SK-N-SH (cell line): ENCODE results near the gene IQGAP1.

ENCODE experiments used
- EZH2phosphoT487 ChIP-seq: fragments of 200-600 bp; sonication (generic); IDR thresholded peaks from 2 replicates; pipeline ENCODE4 v1.6.1; 2017; ENCODE audit warnings: low read depth, mixed run types, mild to moderate bottlenecking, antibody characterized with exemption, moderate library complexity, borderline replicate concordance
- SIN3A ChIP-seq: IDR thresholded peaks from 2 replicates; pipeline ENCODE4 v1.6.1; 2012; ENCODE audit warnings: low read depth, mild to moderate bottlenecking, low read length, moderate library complexity, borderline replicate concordance
- SMC3 ChIP-seq: IDR thresholded peaks from 2 replicates; pipeline ENCODE4 v1.6.1; 2012; ENCODE audit warnings: low read depth, low read length, improper control_type of control experiment
- TF ChIP-seq, protein P1 (sequence below): fragments of 200-600 bp; sonication (generic); IDR thresholded peaks from 2 replicates; pipeline ENCODE4 v1.6.1; 2017; ENCODE audit warnings: antibody characterized with exemption, mild to moderate bottlenecking, moderate library complexity
- TF ChIP-seq, protein P2 (sequence below): IDR thresholded peaks from 2 replicates; pipeline ENCODE4 v1.4.0; 2012; ENCODE audit warnings: low read depth, borderline replicate concordance

- TF ChIP-seq SMC3 (no peak), SIN3A (no peak), EZH2phosphoT487 (no peak)
- TF ChIP-seq, protein P1, sequence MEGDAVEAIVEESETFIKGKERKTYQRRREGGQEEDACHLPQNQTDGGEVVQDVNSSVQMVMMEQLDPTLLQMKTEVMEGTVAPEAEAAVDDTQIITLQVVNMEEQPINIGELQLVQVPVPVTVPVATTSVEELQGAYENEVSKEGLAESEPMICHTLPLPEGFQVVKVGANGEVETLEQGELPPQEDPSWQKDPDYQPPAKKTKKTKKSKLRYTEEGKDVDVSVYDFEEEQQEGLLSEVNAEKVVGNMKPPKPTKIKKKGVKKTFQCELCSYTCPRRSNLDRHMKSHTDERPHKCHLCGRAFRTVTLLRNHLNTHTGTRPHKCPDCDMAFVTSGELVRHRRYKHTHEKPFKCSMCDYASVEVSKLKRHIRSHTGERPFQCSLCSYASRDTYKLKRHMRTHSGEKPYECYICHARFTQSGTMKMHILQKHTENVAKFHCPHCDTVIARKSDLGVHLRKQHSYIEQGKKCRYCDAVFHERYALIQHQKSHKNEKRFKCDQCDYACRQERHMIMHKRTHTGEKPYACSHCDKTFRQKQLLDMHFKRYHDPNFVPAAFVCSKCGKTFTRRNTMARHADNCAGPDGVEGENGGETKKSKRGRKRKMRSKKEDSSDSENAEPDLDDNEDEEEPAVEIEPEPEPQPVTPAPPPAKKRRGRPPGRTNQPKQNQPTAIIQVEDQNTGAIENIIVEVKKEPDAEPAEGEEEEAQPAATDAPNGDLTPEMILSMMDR = no peak
- TF ChIP-seq, protein P2, sequence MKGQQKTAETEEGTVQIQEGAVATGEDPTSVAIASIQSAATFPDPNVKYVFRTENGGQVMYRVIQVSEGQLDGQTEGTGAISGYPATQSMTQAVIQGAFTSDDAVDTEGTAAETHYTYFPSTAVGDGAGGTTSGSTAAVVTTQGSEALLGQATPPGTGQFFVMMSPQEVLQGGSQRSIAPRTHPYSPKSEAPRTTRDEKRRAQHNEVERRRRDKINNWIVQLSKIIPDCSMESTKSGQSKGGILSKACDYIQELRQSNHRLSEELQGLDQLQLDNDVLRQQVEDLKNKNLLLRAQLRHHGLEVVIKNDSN = no peak
These were observed 33.1 kb upstream of the IQGAP1 start for GRCh38 chr15:90354986-90355385.
